DMS153 treated with DMSO at 0.1 percent for 48 hours (cell line): ENCODE data around the gene FHIP1B.
A peak's percentile ranks its signal among the peaks of the same experiment; 100 is the strongest.

Source experiments
- DNase-seq: peaks from one replicate; lab custom pipeline; 2025; ENCODE audit not compliant: unreplicated experiment; lab: John Stamatoyannopoulos, UW

FHIP1B gene

GRCh38 chr11:6240139-6240538, 5.7 kb upstream of the FHIP1B start:
- no peak for DNase-seq

- DNase-seq = peak; percentile 6
Measured at GRCh38 chr11:6238902-6239301, 4.5 kb upstream of the FHIP1B start, which contains the start of gene CNGA4. Gene CNGA4, plus strand, starts transcription at chr11:6239089. Its CDS starts 118 bp downstream, at chr11:6239207.

GRCh38 chr11:6237761-6238302, 3.4 kb upstream of the FHIP1B start:
- DNase-seq = no peak

GRCh38 chr11:6237266-6237665, 2.8 kb upstream of the FHIP1B start:
- DNase-seq = no peak

- DNase-seq = no peak
Measured at GRCh38 chr11:6233984-6234386, 451 bp downstream of the FHIP1B start.

- DNase-seq = no peak
Measured at GRCh38 chr11:6232899-6233298, 1.5 kb downstream of the FHIP1B start.

GRCh38 chr11:6229911-6230310, 4.5 kb downstream of the FHIP1B start:
- DNase-seq = no peak

GRCh38 chr11:6228520-6228919, 5.9 kb downstream of the FHIP1B start:
- DNase-seq = no peak

- no peak for DNase-seq
Measured at GRCh38 chr11:6225896-6226295, 8.5 kb downstream of the FHIP1B start.

- no peak for DNase-seq
Measured at GRCh38 chr11:6225024-6225423, 9.4 kb downstream of the FHIP1B start.

- no peak for DNase-seq
Measured at GRCh38 chr11:6224421-6224820, 10.0 kb downstream of the FHIP1B start.

GRCh38 chr11:6223854-6224253, 10.6 kb downstream of the FHIP1B start:
- no peak for DNase-seq

GRCh38 chr11:6219359-6219758, 15.1 kb downstream of the FHIP1B start:
- no peak for DNase-seq

GRCh38 chr11:6217722-6218121, 16.7 kb downstream of the FHIP1B start:
- DNase-seq = no peak

GRCh38 chr11:6216501-6216900, 17.9 kb downstream of the FHIP1B start:
- no peak for DNase-seq

GRCh38 chr11:6214530-6214929, 19.9 kb downstream of the FHIP1B start:
- DNase-seq = no peak

GRCh38 chr11:6210274-6210955, 24.0 kb downstream of the FHIP1B start:
- DNase-seq = no peak

GRCh38 chr11:6209801-6210200, 24.6 kb downstream of the FHIP1B start:
- no peak for DNase-seq

GRCh38 chr11:6206456-6207180, 27.8 kb downstream of the FHIP1B start:
- DNase-seq = no peak

GRCh38 chr11:6205366-6205765, 29.1 kb downstream of the FHIP1B start, which contains the start of gene C11orf42:
Gene C11orf42, plus strand, starts transcription at chr11:6205557. Its CDS starts 59 bp downstream, at chr11:6205616.
- no peak for DNase-seq

- no peak for DNase-seq
Measured at GRCh38 chr11:6204706-6205105, 29.7 kb downstream of the FHIP1B start.

GRCh38 chr11:6203327-6203726, 31.1 kb downstream of the FHIP1B start:
- DNase-seq = no peak
